Endothelial cell of umbilical vein (primary cell): ENCODE measurements around the gene RRP36. TPM values are rescaled to one million over a fixed set of nuclear protein-coding genes. Genes with fewer than 3 reads are reported as not detected.

Source experiments
- BruUV-seq: library from RNA; stranded (reverse); fragments of 400-500 nt; replicated peaks from 2 replicates; lab custom pipeline; 2021; lab: Mats Ljungman, UMichigan
- CTCF ChIA-PET: fragments of 300-600, 350-600 bp; sonication (Branson Sonifier 250); formaldehyde crosslinking; loops from one replicate; lab custom pipeline; 2021; ENCODE audit warnings: antibody characterized with exemption, inconsistent platforms; lab: Charles Lee
- POLR2A ChIA-PET: fragments of 300-600, 350-600 bp; sonication (Branson Sonifier 250); formaldehyde crosslinking; loops from one replicate; lab custom pipeline; 2021; ENCODE audit warnings: antibody characterized with exemption, inconsistent platforms; lab: Charles Lee
- DNase-seq: peaks from one replicate; pipeline ENCODE4 v3.0.0-alpha.2; 2011; ENCODE audit warnings: low read depth, low spot score
- FAIRE-seq: peaks from 2 replicates; lab custom pipeline; 2011; peaks lifted over from hg19 to GRCh38; lab: Jason Lieb, UNC
- H2AFZ ChIP-seq: 2 replicates; pipeline ENCODE4 v1.6.0; 2012; ENCODE audit warnings: low read depth, low read length, control low read depth, inconsistent platforms
- H3K27ac ChIP-seq: 2 replicates; pipeline ENCODE4 v1.5.1; 2011; ENCODE audit warnings: low read depth, mild to moderate bottlenecking, control low read depth, low read length, moderate library complexity; ENCODE audit not compliant: insufficient read depth
- H3K27me3 ChIP-seq, 2 experiments: 2 replicates each; pipeline versions ENCODE4 v1.6.0 to v1.6.1; 2011; ENCODE audit warnings: low read length in 2 of 2, mixed read lengths in 1 of 2; ENCODE audit not compliant: control insufficient read depth in 2 of 2, insufficient read depth in 2 of 2
- H3K36me3 ChIP-seq, 2 experiments: 2 replicates in 1 of 2; 3 replicates in 1 of 2; pipeline ENCODE4 v1.5.1; 2011; ENCODE audit warnings: low read length in 2 of 2, mild to moderate bottlenecking in 1 of 2, moderate library complexity in 1 of 2; ENCODE audit not compliant: control insufficient read depth in 2 of 2, insufficient read depth in 2 of 2; ENCODE audit errors: extremely low read depth in 1 of 2
- H3K4me1 ChIP-seq: 3 replicates; pipeline ENCODE4 v1.5.1; 2011; ENCODE audit warnings: mild to moderate bottlenecking, low read length; ENCODE audit not compliant: control insufficient read depth, insufficient read depth; ENCODE audit errors: extremely low read depth
- H3K4me2 ChIP-seq: 2 replicates; pipeline ENCODE4 v1.6.1; 2011; ENCODE audit warnings: low read length, control low read depth, mixed read lengths; ENCODE audit not compliant: insufficient read depth
- H3K4me3 ChIP-seq, 3 experiments: fragments of 200-600 bp in 1 of 3; sonication (generic), shearing (Covaris generic) in 1 of 3; replicated peaks in 1 of 3; 2 replicates each; pipeline ENCODE4 v1.5.1; 2011 to 2016; ENCODE audit warnings: control low read depth in 3 of 3, low read length in 3 of 3, mild to moderate bottlenecking in 2 of 3, inconsistent platforms in 1 of 3, low read depth in 1 of 3, moderate library complexity in 1 of 3; ENCODE audit not compliant: insufficient read depth in 1 of 3
- H3K79me2 ChIP-seq: 2 replicates; pipeline ENCODE4 v1.6.0; 2012; ENCODE audit warnings: low read length, inconsistent platforms; ENCODE audit not compliant: control insufficient read depth, insufficient read depth
- H3K9ac ChIP-seq: replicated peaks from 2 replicates; pipeline ENCODE3; 2011; ENCODE audit warnings: low read length, control low read depth; ENCODE audit not compliant: insufficient read depth; ENCODE audit errors: extremely low read depth
- H3K9me1 ChIP-seq: replicated peaks from 3 replicates; pipeline ENCODE4 v1.6.0; 2011; ENCODE audit warnings: mild to moderate bottlenecking, low read length; ENCODE audit not compliant: control insufficient read depth, insufficient read depth; ENCODE audit errors: extremely low read depth
- H3K9me3 ChIP-seq: replicated peaks from 2 replicates; pipeline ENCODE4 v1.5.1; 2012; ENCODE audit warnings: low read length, inconsistent platforms; ENCODE audit not compliant: control insufficient read depth, insufficient read depth
- H4K20me1 ChIP-seq: replicated peaks from 2 replicates; pipeline ENCODE3; 2011; ENCODE audit warnings: mild to moderate bottlenecking, low read length; ENCODE audit not compliant: control insufficient read depth, insufficient read depth; ENCODE audit errors: extremely low read depth
- CTCF ChIP-seq, 2 donors: IDR thresholded peaks; 1 replicate in 1 of 2; 2 replicates in 1 of 2; pipeline ENCODE4 v1.5.1; 2011; ENCODE audit warnings: low read length in 2 of 2, mild to moderate bottlenecking in 2 of 2, moderate library complexity in 2 of 2, control low read depth in 1 of 2, inconsistent platforms in 1 of 2, low read depth in 1 of 2; ENCODE audit not compliant: insufficient read depth in 1 of 2; ENCODE audit errors: extremely low read depth in 1 of 2
- EZH2 ChIP-seq: IDR thresholded peaks from 2 replicates; pipeline ENCODE4 v1.6.1; 2012; ENCODE audit warnings: borderline replicate concordance, low read depth, mild to moderate bottlenecking, moderate library complexity, low read length, inconsistent platforms; ENCODE audit not compliant: severe bottlenecking
- FOS ChIP-seq: IDR thresholded peaks from 2 replicates; pipeline ENCODE4 v1.6.1; 2011; ENCODE audit warnings: mild to moderate bottlenecking, low read length, moderate library complexity, borderline replicate concordance; ENCODE audit not compliant: insufficient read depth
- GATA2 ChIP-seq: IDR thresholded peaks from 2 replicates; pipeline ENCODE4 v1.7.0; 2011; ENCODE audit warnings: low read depth, mild to moderate bottlenecking, moderate library complexity, mixed read lengths, low read length; ENCODE audit not compliant: insufficient read length, insufficient read depth
- JUN ChIP-seq: IDR thresholded peaks from 2 replicates; pipeline ENCODE4 v1.6.1; 2011; ENCODE audit warnings: borderline replicate concordance, low read depth; ENCODE audit not compliant: insufficient read length, insufficient read depth
- MAX ChIP-seq: IDR thresholded peaks from 2 replicates; pipeline ENCODE4 v1.6.1; 2011; ENCODE audit not compliant: insufficient read depth, insufficient read length
- MYC ChIP-seq: IDR thresholded peaks from one replicate; pipeline ENCODE4 v1.6.1; 2011; ENCODE audit warnings: mild to moderate bottlenecking, low read depth, low read length
- POLR2A ChIP-seq: IDR thresholded peaks from 2 replicates; pipeline ENCODE4 v1.6.1; 2012; ENCODE audit warnings: low read depth, mild to moderate bottlenecking, control low read depth, low read length
- POLR2AphosphoS5 ChIP-seq: IDR thresholded peaks from 2 replicates; pipeline ENCODE4 v1.6.1; 2012; ENCODE audit warnings: low read depth, mild to moderate bottlenecking, control low read depth, low read length, moderate library complexity; ENCODE audit not compliant: insufficient read depth
- dilution Hi-C: fragments of 300-500 bp; cut with MboI; formaldehyde crosslinking; loops from one replicate; pipeline ENCODE4 v1.15.0; 2019; ENCODE audit warnings: low sequenced_read_pairs; ENCODE audit not compliant: extremely low pct_ligation_motif_present
- intact Hi-C: fragments of 100-400 bp; cut with micrococcal nuclease; formaldehyde crosslinking; loops from one replicate; pipeline ENCODE4 v1.10.0; 2022
- polyA plus RNA-seq, 4 experiments: library from polyadenylated mRNA; depleted of rRNA in 3 of 4; stranded (reverse) in 3 of 4; unstranded in 1 of 4; fragments of >200 nt; gene quantifications; 2 replicates each; pipeline versions ENCODE4 v1.2.1 to v1.2.3, GENCODE V29; 2011 to 2012; ENCODE audit warnings: missing spikeins in 1 of 4
- total RNA-seq: library from RNA; stranded (reverse); gene quantifications from 2 replicates; pipeline ENCODE4 v1.2.3, GENCODE V29; 2021

The RRP36 gene
- total and polyA plus RNA-seq, 2 donors (not counting 3 experiments of a cell fraction or from before 2014, with no cell fraction given) = 40.2 to 103 TPM

- H4K20me1 ChIP-seq = no peaks in the 10 kb centered on the region
- peak overlapping the region; percentile 86 for H3K4me2 ChIP-seq
- H3K36me3 ChIP-seq = peaks cover 10 to 26% of the 10 kb centered on the region in 2 experiments
- FAIRE-seq = peak; percentile 21
- peak overlapping the region; percentile 49 for H3K9ac ChIP-seq
- H3K27ac ChIP-seq = peak overlapping the region; percentile 29
- POLR2A ChIA-PET = interaction anchor here (0.7 to 1.9 kb wide), 8 partner anchors 17 to 84 kb away, joined by 3 to 9 read pairs (median 5); partner anchors contain the start of genes CNPY3, CUL7, KLC4 and MRPL2
- intact Hi-C loops = loop anchor here (1.0 to 5.0 kb wide), 2 partner anchors 29 to 51 kb away; partner anchors contain the start of genes GNMT and PPP2R5D
- TSS peak; percentile 80 for BruUV-seq
- DNase-seq = no peak
- CTCF ChIA-PET = interaction anchor here (0.9 to 8.7 kb wide), 6 partner anchors 25 to 131 kb away, joined by 3 to 55 read pairs (median 4); partner anchors contain the start of genes CUL7 and PEX6
- TF ChIP-seq POLR2A (peak; percentile 24), EZH2 (no peak)
- H3K4me3 ChIP-seq = peak overlapping the region; percentile 56 to 87 (median 72)
- H3K27me3 ChIP-seq = no peaks in the 10 kb centered on the region
- H3K9me1 ChIP-seq = no peaks in the 10 kb centered on the region
- H2AFZ ChIP-seq = peak overlapping the region; percentile 84
- peaks cover 34% of the 10 kb centered on the region for H3K79me2 ChIP-seq
- H3K4me1 ChIP-seq = peaks cover 17% of the 10 kb centered on the region
- dilution Hi-C loops = no loop called here
- H3K9me3 ChIP-seq = no peaks in the 10 kb centered on the region
Observed at GRCh38 chr6:43013097-43013842, 8.2 kb upstream of the RRP36 start.

- Histone ChIP-seq H2AFZ (peak within 1 kb of the TSS; percentile 84), H3K9ac (peak within 1 kb of the TSS; percentile 90), H3K9me3 (no peaks in the 10 kb centered on the region), H3K9me1 (no peaks in the 10 kb centered on the region), H3K79me2 (peaks cover 34% of the 10 kb centered on the region), H3K4me3 (peak within 1 kb of the TSS; percentile 58 to 87 (median 72)), H3K27me3 (no peaks in the 10 kb centered on the region), H3K27ac (peak within 1 kb of the TSS; percentile 52), H3K4me1 (peaks cover 17% of the 10 kb centered on the region), H4K20me1 (no peaks in the 10 kb centered on the region), H3K36me3 (peaks cover 5 to 30% of the 10 kb centered on the region in 2 experiments), H3K4me2 (peak within 1 kb of the TSS; percentile 95)
- TF ChIP-seq MYC (no peak), CTCF (IDR thresholded peaks at IDR 0.05; ENCODE audit: extremely low read depth in 1 of 2, insufficient read depth in 1 of 2, low read depth in 1 of 2, low read length in 2 of 2) (no peak), POLR2AphosphoS5 (peak; percentile 79), MAX (peak; percentile 88), POLR2A (no peak), JUN (no peak), FOS (no peak), EZH2 (no peak), GATA2 (no peak)
- dilution Hi-C loops = no loop called here
- CTCF ChIA-PET = interaction anchor here (0.5 to 8.7 kb wide), 9 partner anchors 17 to 130 kb away, joined by 3 to 55 read pairs (median 4); partner anchors contain the start of genes CNPY3, CUL7 and PEX6
- intact Hi-C loops = loop anchor here (1.0 to 5.0 kb wide), 6 partner anchors 30 to 160 kb away; partner anchors contain the start of genes CNPY3, CUL7, GNMT and PEX6
- no TSS peak for BruUV-seq
- FAIRE-seq (peak; percentile 99), DNase-seq (peak; percentile 100)
- POLR2A ChIA-PET = interaction anchor here (0.7 to 1.9 kb wide), 7 partner anchors 30 to 85 kb away, joined by 4 to 9 read pairs (median 6); partner anchors contain the start of genes CNPY3, CUL7, KLC4 and MRPL2
Observed at GRCh38 chr6:43013843-43014433, 7.5 kb upstream of the RRP36 start, which contains the start of the genes KLHDC3 and MEA1. TSS of gene KLHDC3 (plus strand) at chr6:43014249. CDS start at chr6:43017193, 2,944 bp downstream. TSS of gene MEA1 (minus strand) at chr6:43013946. CDS start at chr6:43013813, 133 bp downstream.
